ENCODE measurements around the gene FRMD1.

Gene FRMD1

GRCh38 chr6:168045141-168045691, 33.8 kb downstream of the FRMD1 start:
- H3K27ac ChIP-seq = no peak overlapping the region
- CTCF ChIA-PET = no interaction called here
- no peak for TF ChIP-seq CTCF (conservative IDR thresholded peaks at IDR 0.05; ENCODE audit: low read depth)
- POLR2A ChIA-PET (ENCODE audit: low non-redundant PET) = no interaction called here
- DNase-seq (ENCODE audit: low spot score) = no peak

- ChIA-PET CTCF (no interaction called here), POLR2A (ENCODE audit: low non-redundant PET) (no interaction called here)
Measured at GRCh38 chr6:168044521-168045130, 34.4 kb downstream of the FRMD1 start.

GRCh38 chr6:168043848-168044415, 35.1 kb downstream of the FRMD1 start:
- no peak overlapping the region for H3K27ac ChIP-seq
- TF ChIP-seq CTCF (conservative IDR thresholded peaks at IDR 0.05; ENCODE audit: low read depth) = no peak
- no peak for DNase-seq (ENCODE audit: low spot score)
- POLR2A ChIA-PET (ENCODE audit: low non-redundant PET) = no interaction called here
- CTCF ChIA-PET = no interaction called here

More at GRCh38 chr6:168044521-168045130, 34.4 kb downstream of the FRMD1 start:
- no peak for TF ChIP-seq CTCF (conservative IDR thresholded peaks at IDR 0.05; ENCODE audit: low read depth)
- no peak overlapping the region for H3K27ac ChIP-seq
- no peak for DNase-seq (ENCODE audit: low spot score)

GRCh38 chr6:168043193-168043847, 35.7 kb downstream of the FRMD1 start:
- no peak for DNase-seq (ENCODE audit: low spot score)
- H3K27ac ChIP-seq = no peak overlapping the region
- TF ChIP-seq CTCF (conservative IDR thresholded peaks at IDR 0.05; ENCODE audit: low read depth) = no peak
- POLR2A ChIA-PET (ENCODE audit: low non-redundant PET) = no interaction called here
- CTCF ChIA-PET = interaction anchor here (0.6 kb wide), 1 partner anchor 255 kb away, joined by 3 read pairs; no protein-coding TSS in a partner anchor

- H3K27ac ChIP-seq = no peak overlapping the region
- POLR2A ChIA-PET (ENCODE audit: low non-redundant PET) = no interaction called here
- CTCF ChIA-PET = interaction anchor here (0.6 kb wide), 1 partner anchor 256 kb away, joined by 3 read pairs; no protein-coding TSS in a partner anchor
- TF ChIP-seq CTCF (conservative IDR thresholded peaks at IDR 0.05; ENCODE audit: low read depth) = no peak
- DNase-seq (ENCODE audit: low spot score) = no peak
Measured at GRCh38 chr6:168042426-168043192, 36.4 kb downstream of the FRMD1 start.

GRCh38 chr6:168041928-168042327, 37.1 kb downstream of the FRMD1 start:
- no peak for TF ChIP-seq CTCF (conservative IDR thresholded peaks at IDR 0.05; ENCODE audit: low read depth)
- DNase-seq (ENCODE audit: low spot score) = no peak
- POLR2A ChIA-PET (ENCODE audit: low non-redundant PET) = no interaction called here
- CTCF ChIA-PET = no interaction called here
- no peak overlapping the region for H3K27ac ChIP-seq
